ENCODE measurements around the gene ZNF699.

The ZNF699 gene

DNA sequence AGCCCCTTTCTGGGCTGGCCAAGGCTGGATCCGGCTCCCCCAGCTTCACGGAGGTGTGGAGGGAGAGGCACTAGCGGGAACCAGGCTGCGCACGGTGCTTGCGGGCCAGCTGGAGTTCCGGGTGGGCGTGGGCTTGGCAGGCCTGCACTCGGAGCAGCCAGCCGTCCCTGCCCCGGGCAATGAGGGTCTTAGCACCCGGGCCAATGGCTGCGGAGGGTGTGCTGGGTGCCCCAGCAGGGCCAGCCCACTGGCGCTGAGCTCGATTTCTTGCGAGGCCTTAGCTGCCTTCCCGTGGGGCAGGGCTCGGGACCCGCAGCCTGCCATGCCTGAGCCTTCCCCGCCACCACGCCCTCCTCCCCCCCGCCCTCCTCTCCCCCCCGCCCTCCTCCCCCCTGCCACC lies 11.7 kb upstream of the ZNF699 start:
- no peak for DNase-seq (ENCODE audit: low read depth, low spot score)
- CTCF ChIA-PET, result interaction anchor here (1.3 kb wide), 1 partner anchor 8 kb away, joined by 3 read pairs; no protein-coding TSS in a partner anchor
- POLR2A ChIA-PET, result no interaction called here
- TF ChIP-seq CTCF (IDR thresholded peaks at IDR 0.05; ENCODE audit: insufficient read depth, low read length, missing control alignments), result no peak
- no peak overlapping the region for H3K4me3 ChIP-seq (ENCODE audit: low read depth, low read length)

- no peak for DNase-seq (ENCODE audit: low read depth, low spot score)
- H3K4me3 ChIP-seq (ENCODE audit: low read depth, low read length), result no peak overlapping the region
- ChIA-PET CTCF (interaction anchor here (1.1 kb wide), 1 partner anchor 8 kb away, joined by 3 read pairs; no protein-coding TSS in a partner anchor), POLR2A (no interaction called here)
- no peak for TF ChIP-seq CTCF (IDR thresholded peaks at IDR 0.05; ENCODE audit: insufficient read depth, low read length, missing control alignments)
These were observed 4.1 kb upstream of the ZNF699 start for GRCh38 chr19:9313756-9314155.

DNA sequence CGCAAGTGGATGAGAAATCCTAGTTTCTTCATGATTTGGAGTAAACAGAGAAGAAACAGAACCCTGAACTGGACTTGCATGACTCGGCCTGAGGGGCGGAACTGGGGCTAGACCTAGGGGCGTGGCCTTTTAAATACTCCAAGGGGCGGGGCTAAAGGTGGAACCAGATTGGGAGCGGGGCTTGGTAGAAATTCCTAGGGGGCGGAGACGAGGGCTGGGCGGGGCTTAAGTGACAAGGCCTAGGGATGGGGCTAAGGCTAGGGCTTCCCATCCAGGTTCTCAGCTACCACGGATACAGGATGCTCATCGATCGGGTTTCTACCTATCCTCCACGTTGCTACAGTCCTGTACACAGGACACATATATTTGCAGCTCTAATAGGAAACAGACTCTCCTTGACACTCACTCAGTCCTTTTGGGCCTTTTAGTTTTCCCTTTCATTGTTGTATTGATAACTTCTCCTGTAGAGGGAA lies 372 bp upstream of the ZNF699 start:
- TF ChIP-seq CTCF (IDR thresholded peaks at IDR 0.05; ENCODE audit: insufficient read depth, low read length, missing control alignments), result no peak
- CTCF ChIA-PET, result interaction anchor here (0.7 to 2.6 kb wide), 3 partner anchors 13 to 103 kb away, joined by 3 to 15 read pairs (median 4); partner anchors contain the start of gene ZNF559
- peak; percentile 37 for DNase-seq (ENCODE audit: low read depth, low spot score)
- peak overlapping the region; percentile 89 for H3K4me3 ChIP-seq (ENCODE audit: low read depth, low read length)
- POLR2A ChIA-PET, result no interaction called here

GRCh38 chr19:9308091-9308770 lies 1.4 kb downstream of the ZNF699 start:
- peak overlapping the region; percentile 89 for H3K4me3 ChIP-seq (ENCODE audit: low read depth, low read length)
- CTCF ChIA-PET, result no interaction called here
- no peak for TF ChIP-seq CTCF (IDR thresholded peaks at IDR 0.05; ENCODE audit: insufficient read depth, low read length, missing control alignments)
- DNase-seq (ENCODE audit: low read depth, low spot score), result no peak
- POLR2A ChIA-PET, result no interaction called here

DNA sequence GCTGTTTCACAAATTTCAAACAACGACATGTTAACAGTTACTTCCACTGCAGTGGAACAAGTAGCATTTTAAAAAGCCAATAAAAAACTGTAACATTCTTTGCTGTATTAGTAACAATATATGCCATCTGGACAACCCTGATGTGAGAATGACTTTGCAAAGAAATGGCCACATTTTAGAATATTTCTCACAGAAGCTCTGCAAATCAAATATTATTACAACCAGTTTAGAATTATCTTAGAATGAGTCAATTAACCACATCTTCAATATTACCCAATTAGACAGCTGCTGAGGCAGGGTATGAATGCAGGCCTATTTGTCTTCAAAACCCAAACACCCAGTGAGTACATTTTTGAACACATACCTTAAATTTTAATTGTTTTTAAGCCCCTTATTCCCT lies 3.2 kb downstream of the ZNF699 start:
- POLR2A ChIA-PET, result interaction anchor here (1.4 kb wide), 1 partner anchor 17 kb away, joined by 6 read pairs; the partner anchor contains the start of gene ZNF559
- H3K4me3 ChIP-seq (ENCODE audit: low read depth, low read length), result no peak overlapping the region
- DNase-seq (ENCODE audit: low read depth, low spot score), result peak; percentile 90
- CTCF ChIA-PET, result interaction anchor here (1.1 kb wide), 1 partner anchor 489 kb away, joined by 3 read pairs; no protein-coding TSS in a partner anchor
- TF ChIP-seq CTCF (IDR thresholded peaks at IDR 0.05; ENCODE audit: insufficient read depth, low read length, missing control alignments), result no peak

- POLR2A ChIA-PET, result no interaction called here
These were observed 13.3 kb downstream of the ZNF699 start for GRCh38 chr19:9296336-9296735.

More at GRCh38 chr19:9296336-9296735, 13.3 kb downstream of the ZNF699 start:
- CTCF ChIA-PET, result no interaction called here
- DNase-seq (ENCODE audit: low read depth, low spot score), result no peak
- H3K4me3 ChIP-seq (ENCODE audit: low read depth, low read length), result no peak overlapping the region
- no peak for TF ChIP-seq CTCF (IDR thresholded peaks at IDR 0.05; ENCODE audit: insufficient read depth, low read length, missing control alignments)

Data from AG04449 (cell line).